Measurements from ENCODE around the gene CEP162.
"Not testable (repeated sequence)": the region's sequence is repeated elsewhere in the genome, so short reads cannot be mapped to it uniquely, and the experiment has no call there.

CEP162 gene

DNA sequence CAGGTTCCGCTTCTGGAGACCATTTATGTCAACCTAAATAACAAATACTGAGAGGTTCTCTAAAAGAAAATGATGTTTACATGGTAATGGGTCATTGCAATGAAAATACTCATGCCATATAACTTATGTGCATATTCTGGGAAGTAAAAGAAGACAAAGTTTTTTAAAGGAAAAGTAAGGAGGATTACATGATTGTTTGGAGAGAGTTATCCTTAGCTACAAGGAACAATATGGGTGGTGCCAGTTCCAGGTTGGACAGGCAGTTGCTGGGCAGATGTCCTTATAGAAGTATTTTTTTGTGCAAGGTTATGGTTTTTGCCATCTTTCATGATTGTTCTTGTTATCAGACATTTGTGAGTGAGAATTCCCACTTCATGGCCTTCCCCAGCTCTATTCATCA is 141.4 kb downstream of the CEP162 start:
- DNase-seq: no peak

DNA sequence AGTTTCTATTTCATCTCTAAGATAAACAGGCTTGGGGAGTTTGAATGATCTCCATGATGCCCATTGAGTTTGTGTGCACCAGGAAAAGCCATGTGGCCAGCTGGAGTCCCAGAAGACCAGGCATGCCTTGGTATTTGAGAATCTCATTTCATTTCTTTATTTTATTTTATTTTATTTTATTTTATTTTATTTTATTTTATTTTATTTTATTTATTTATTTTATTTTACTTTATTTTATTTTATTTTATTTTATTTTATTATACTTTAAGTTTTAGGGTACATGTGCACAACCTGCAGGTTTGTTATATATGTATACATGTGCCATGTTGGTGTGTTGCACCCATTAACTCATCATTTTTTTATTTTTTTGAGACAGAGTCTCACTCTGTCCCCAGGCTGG is 142.7 kb downstream of the CEP162 start:
- not testable (repeated sequence) for DNase-seq

DNA sequence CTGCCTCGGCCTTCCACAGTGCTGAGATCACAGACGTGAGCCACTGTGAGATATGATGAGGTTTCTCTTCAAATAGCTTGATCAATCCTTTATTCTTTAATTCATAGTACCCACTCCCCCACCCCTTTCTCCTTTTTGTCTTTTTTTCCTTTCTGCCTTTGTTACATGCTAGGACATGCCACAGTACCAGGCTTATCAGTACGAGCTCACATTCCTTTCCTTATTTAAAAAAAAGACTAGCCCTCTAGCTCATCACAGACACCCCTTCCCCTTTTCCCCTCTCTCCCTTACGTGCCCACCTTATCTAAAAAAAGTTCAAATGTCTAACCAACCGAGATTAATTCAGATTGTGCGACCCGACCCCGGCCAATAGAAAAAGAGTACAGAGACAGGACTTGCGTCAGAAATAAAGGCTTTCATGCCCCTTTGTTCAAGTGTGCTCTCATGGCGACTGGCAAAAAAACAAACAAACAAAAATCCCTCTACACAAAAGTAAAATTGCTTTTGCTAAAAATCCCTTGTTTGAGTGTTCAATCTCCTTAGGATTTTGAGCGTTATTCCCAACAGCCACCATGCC is 144.7 kb downstream of the CEP162 start:
- DNase-seq: no peak

DNA sequence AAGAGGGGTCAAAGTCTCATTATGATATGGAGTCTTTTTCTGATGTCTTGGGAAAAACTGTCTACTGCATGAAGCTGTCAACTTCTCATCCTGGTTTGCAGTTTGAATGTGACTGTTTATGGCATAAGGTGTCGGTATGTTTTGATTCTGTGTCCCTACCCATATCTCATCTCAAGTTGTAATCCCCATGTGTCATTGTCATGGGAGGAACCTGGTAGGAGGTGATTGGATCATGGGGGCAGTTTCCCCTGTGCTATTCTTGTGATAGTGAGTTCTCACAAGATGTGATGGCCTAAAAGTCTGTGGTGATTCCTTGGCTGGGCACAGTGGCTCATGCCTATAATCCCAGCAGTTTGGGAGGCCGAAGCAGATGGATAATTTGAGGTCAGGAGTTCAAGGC is 146.2 kb downstream of the CEP162 start:
- no peak for DNase-seq

DNA sequence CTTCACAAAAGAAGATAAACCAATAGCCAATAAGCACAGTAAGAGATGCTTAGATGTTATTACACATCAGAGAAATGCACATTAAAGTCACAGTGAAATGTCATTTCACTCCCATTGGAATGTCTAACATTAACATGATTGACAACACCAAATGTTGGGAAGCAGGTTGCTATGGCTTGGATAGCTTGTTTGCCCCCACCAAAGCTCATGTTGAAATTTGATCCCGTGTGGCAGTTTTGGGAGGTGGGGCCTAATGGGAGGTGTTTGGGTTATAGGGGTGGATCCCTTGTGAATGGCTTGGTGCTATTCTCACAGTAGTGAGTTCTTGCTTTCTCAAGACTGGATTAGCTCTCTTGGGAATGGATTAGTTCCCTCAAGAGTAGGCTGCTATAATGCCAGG is 149.1 kb downstream of the CEP162 start:
- no peak for DNase-seq

DNA sequence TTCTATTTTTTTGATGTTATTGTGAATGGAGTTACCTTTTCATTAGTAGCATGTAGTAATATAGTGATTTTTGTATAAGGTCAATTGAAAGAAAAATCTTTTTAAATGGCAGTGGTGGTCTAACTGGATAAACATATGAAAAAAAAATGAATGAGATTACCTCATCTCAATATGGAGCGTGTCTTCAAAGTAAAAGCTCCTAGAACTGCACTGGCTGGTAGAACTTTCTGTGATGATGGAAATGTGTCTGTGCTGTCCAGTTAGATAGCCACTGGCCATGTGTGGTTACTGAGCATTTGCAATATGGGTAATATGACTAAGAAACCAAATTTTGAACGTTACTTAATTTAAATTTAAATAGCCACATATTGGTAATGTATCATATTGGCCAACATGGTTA is 149.8 kb downstream of the CEP162 start:
- no peak for DNase-seq

DNA sequence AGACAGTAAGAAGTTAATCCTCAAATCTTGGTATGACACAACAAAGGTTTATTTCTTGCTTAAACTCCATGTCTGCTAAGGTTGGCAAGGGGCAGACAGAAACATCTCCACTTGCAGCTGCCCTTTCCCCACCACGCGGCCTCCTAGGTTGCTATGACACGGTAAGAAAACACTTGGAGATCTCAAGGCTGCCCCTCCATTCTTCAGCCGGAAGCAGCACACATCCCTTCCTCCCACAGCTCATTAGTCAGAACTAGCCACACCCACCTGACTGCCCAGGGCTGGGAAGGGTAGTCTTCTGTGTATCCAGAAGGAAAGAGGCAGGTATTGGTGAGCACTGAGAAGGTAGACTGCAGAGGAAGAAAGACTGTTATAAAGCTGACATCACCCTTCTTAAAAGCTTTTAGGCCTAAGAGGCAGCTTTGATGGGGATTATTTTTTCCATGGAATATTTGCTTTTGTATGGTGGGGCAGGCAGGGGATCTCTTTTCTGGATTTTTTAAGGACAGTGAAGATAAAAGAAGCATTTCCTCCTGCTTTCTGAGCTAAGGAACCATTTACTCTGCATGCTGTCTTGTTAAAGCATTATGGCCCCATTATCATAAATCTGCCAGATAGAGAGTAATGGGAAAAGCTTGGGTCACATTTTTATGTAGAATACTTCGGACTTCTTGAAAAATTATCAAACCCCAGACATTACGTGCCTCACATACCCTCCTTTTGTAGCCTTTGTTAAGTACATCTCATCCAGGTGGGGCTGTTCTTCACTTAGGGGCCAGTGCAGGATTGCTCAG is 152.3 kb downstream of the CEP162 start:
- no peak for DNase-seq

All from central memory CD4-positive, alpha-beta T cell (primary cell).